ENCODE data around the gene FLT3.
A peak's percentile ranks its signal among the peaks of the same experiment; 100 is the strongest.
"Not testable (repeated sequence)": the region's sequence is repeated elsewhere in the genome, so short reads cannot be mapped to it uniquely, and the experiment has no call there.

Gene FLT3

GRCh38 chr13:28033894-28034655 is 66.3 kb downstream of the FLT3 start:
- H3K27ac ChIP-seq (replicated peaks) = peak overlapping the region; percentile 77
- no peaks in the 10 kb centered on the region for H3K27me3 ChIP-seq (ENCODE audit: insufficient read depth, poor library complexity, severe bottlenecking)
- H3K4me3 ChIP-seq (replicated peaks; ENCODE audit: insufficient read depth, low read length) = no peak overlapping the region
- DNase-seq (ENCODE audit: low read depth in 1 of 2, low spot score in 1 of 2) = no peak
- TF ChIP-seq, protein P1, sequence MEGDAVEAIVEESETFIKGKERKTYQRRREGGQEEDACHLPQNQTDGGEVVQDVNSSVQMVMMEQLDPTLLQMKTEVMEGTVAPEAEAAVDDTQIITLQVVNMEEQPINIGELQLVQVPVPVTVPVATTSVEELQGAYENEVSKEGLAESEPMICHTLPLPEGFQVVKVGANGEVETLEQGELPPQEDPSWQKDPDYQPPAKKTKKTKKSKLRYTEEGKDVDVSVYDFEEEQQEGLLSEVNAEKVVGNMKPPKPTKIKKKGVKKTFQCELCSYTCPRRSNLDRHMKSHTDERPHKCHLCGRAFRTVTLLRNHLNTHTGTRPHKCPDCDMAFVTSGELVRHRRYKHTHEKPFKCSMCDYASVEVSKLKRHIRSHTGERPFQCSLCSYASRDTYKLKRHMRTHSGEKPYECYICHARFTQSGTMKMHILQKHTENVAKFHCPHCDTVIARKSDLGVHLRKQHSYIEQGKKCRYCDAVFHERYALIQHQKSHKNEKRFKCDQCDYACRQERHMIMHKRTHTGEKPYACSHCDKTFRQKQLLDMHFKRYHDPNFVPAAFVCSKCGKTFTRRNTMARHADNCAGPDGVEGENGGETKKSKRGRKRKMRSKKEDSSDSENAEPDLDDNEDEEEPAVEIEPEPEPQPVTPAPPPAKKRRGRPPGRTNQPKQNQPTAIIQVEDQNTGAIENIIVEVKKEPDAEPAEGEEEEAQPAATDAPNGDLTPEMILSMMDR (IDR thresholded peaks at IDR 0.05; ENCODE audit: insufficient read depth, low read length) = no peak
- TF ChIP-seq SPI1 (IDR thresholded peaks at IDR 0.05; ENCODE audit: borderline replicate concordance, low read depth) (no peak), GABPA (IDR thresholded peaks at IDR 0.05; ENCODE audit: low read depth) (no peak), POLR2AphosphoS5 (IDR thresholded peaks at IDR 0.05; ENCODE audit: low read depth) (no peak)
- TF ChIP-seq, protein P2, sequence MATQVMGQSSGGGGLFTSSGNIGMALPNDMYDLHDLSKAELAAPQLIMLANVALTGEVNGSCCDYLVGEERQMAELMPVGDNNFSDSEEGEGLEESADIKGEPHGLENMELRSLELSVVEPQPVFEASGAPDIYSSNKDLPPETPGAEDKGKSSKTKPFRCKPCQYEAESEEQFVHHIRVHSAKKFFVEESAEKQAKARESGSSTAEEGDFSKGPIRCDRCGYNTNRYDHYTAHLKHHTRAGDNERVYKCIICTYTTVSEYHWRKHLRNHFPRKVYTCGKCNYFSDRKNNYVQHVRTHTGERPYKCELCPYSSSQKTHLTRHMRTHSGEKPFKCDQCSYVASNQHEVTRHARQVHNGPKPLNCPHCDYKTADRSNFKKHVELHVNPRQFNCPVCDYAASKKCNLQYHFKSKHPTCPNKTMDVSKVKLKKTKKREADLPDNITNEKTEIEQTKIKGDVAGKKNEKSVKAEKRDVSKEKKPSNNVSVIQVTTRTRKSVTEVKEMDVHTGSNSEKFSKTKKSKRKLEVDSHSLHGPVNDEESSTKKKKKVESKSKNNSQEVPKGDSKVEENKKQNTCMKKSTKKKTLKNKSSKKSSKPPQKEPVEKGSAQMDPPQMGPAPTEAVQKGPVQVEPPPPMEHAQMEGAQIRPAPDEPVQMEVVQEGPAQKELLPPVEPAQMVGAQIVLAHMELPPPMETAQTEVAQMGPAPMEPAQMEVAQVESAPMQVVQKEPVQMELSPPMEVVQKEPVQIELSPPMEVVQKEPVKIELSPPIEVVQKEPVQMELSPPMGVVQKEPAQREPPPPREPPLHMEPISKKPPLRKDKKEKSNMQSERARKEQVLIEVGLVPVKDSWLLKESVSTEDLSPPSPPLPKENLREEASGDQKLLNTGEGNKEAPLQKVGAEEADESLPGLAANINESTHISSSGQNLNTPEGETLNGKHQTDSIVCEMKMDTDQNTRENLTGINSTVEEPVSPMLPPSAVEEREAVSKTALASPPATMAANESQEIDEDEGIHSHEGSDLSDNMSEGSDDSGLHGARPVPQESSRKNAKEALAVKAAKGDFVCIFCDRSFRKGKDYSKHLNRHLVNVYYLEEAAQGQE (IDR thresholded peaks at IDR 0.05; ENCODE audit: insufficient replicate concordance, low read depth) = no peak

GRCh38 chr13:28032438-28032837 is 67.9 kb downstream of the FLT3 start:
- H3K27ac ChIP-seq (replicated peaks) = peak overlapping the region; percentile 77
- H3K27me3 ChIP-seq (ENCODE audit: insufficient read depth, poor library complexity, severe bottlenecking); H3K4me3 ChIP-seq (replicated peaks; ENCODE audit: insufficient read depth, low read length): not testable (repeated sequence)
- peak; percentile 39; the same call in 1 of the 2 replicates for TF ChIP-seq POLR2AphosphoS5 (IDR thresholded peaks at IDR 0.05; ENCODE audit: low read depth)
- DNase-seq (ENCODE audit: low read depth in 1 of 2, low spot score in 1 of 2) = peak in 1 of 2 experiments; percentile 91

DNA sequence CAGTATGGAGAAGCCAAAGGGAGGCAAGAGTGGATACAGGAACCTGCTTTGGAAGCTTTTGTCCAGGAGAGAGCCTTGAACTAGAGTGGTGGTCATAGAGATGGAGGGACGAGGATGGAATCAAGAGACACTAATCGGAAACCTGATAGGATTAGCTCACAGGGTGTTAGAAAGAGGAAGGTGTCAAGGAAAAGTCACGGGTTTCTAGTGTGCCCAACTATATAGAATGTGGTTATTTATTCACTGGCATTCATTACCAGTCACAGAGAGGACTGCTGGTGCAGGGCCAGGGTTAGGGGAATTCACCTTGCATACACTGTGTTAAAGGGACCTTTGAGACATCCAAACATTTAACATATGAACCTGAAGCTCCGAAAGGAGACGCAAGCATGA is 68.5 kb downstream of the FLT3 start:
- peak overlapping the region; percentile 77 for H3K27ac ChIP-seq (replicated peaks)
- TF ChIP-seq, protein P2 (IDR thresholded peaks at IDR 0.05; ENCODE audit: insufficient replicate concordance, low read depth) = no peak
- 0 out of 2 replicates have a peak, but pooled peaks have one; percentile 2 for TF ChIP-seq POLR2AphosphoS5 (IDR thresholded peaks at IDR 0.05; ENCODE audit: low read depth)
- TF ChIP-seq GABPA (IDR thresholded peaks at IDR 0.05; ENCODE audit: low read depth) = no peak
- DNase-seq (ENCODE audit: low read depth in 1 of 2, low spot score in 1 of 2) = peak in 1 of 2 experiments; percentile 68
- H3K27me3 ChIP-seq (ENCODE audit: insufficient read depth, poor library complexity, severe bottlenecking) = no peaks in the 10 kb centered on the region
- H3K4me3 ChIP-seq (replicated peaks; ENCODE audit: insufficient read depth, low read length) = no peak overlapping the region

DNA sequence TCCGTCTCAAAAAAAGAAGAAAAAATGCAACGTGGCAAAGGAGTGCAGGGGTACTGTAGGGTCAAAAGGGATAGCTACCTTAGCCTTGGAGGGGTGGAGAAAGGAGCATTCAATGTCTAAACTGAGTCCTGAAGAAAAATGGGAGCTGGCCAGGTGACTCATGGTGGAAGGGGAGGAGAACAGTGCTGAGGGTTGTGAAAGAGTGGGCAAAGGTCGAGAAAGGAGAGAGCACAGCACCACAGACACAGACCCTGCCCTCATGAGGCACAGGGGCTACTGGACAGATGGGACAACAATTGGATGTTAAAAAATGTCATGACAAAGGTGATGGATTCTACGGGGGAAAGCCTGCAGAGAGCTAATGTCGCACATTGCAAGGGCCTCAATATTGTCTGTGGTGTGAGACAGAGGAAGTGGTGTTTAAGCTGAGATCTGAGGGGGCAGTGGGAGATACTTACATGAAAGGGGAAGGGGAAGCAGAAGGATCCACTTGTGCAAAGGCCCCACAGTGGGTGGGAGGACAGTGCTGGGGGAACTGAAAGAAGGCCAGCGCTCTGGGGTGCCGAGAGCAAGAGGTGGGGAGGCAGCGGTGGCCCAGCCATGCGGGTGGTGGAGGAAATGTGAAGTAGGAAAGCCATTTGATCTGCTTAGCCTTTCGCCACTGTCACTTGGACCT is 69.0 kb downstream of the FLT3 start:
- peak; percentile 79 to 96 for DNase-seq (ENCODE audit: low read depth in 1 of 2, low spot score in 1 of 2)
- TF ChIP-seq SPI1 (IDR thresholded peaks at IDR 0.05; ENCODE audit: borderline replicate concordance, low read depth) (peak; percentile 98), POLR2AphosphoS5 (IDR thresholded peaks at IDR 0.05; ENCODE audit: low read depth) (peak; percentile 77)
- TF ChIP-seq, protein P1 (IDR thresholded peaks at IDR 0.05; ENCODE audit: insufficient read depth, low read length) = no peak

More for the DNA sequence above, 69.0 kb downstream of the FLT3 start:
- H3K27me3 ChIP-seq (ENCODE audit: insufficient read depth, poor library complexity, severe bottlenecking) = no peaks in the 10 kb centered on the region
- peak overlapping the region; percentile 77 for H3K27ac ChIP-seq (replicated peaks)
- H3K4me3 ChIP-seq (replicated peaks; ENCODE audit: insufficient read depth, low read length) = no peak overlapping the region

All from HL-60 (cell line).